Astrocyte (in vitro differentiated cells and primary cell): Measurements from ENCODE around the gene PATE4. TPM values are rescaled to one million over a fixed set of nuclear protein-coding genes. Genes with fewer than 3 reads are reported as not detected.
A peak's percentile ranks its signal among the peaks of the same experiment; 100 is the strongest.

Experiments
- DNase-seq: peaks from one replicate; pipeline ENCODE4 v3.0.0-alpha.2; 2010; ENCODE audit warnings: low read depth
- FAIRE-seq: peaks from 2 replicates; lab custom pipeline; 2011; peaks lifted over from hg19 to GRCh38; lab: Jason Lieb, UNC
- H2AFZ ChIP-seq: 2 replicates; pipeline ENCODE4 v1.6.0; 2012; ENCODE audit warnings: low read depth, low read length, inconsistent platforms
- H3K27ac ChIP-seq: 2 replicates; pipeline ENCODE4 v1.5.1; 2011; ENCODE audit warnings: low read depth, low read length, inconsistent platforms
- H3K27me3 ChIP-seq: 2 replicates; pipeline ENCODE4 v1.6.0; 2011; ENCODE audit warnings: low read length, inconsistent platforms; ENCODE audit not compliant: insufficient read depth
- H3K36me3 ChIP-seq: 2 replicates; pipeline ENCODE4 v1.5.1; 2011; ENCODE audit warnings: low read length, inconsistent platforms; ENCODE audit not compliant: insufficient read depth
- H3K4me1 ChIP-seq: 2 replicates; pipeline ENCODE4 v1.5.1; 2011; ENCODE audit warnings: low read length, inconsistent platforms; ENCODE audit not compliant: insufficient read depth
- H3K4me2 ChIP-seq: 2 replicates; pipeline ENCODE4 v1.6.0; 2012; ENCODE audit warnings: low read length, inconsistent platforms
- H3K4me3 ChIP-seq: 2 replicates; pipeline ENCODE4 v1.5.1; 2011; ENCODE audit warnings: low read depth, mild to moderate bottlenecking, low read length, inconsistent platforms; ENCODE audit not compliant: insufficient read depth
- H3K79me2 ChIP-seq: 2 replicates; pipeline ENCODE4 v1.6.0; 2012; ENCODE audit warnings: mild to moderate bottlenecking, low read length, inconsistent platforms; ENCODE audit not compliant: insufficient read depth
- H3K9ac ChIP-seq: 2 replicates; pipeline ENCODE4 v1.6.0; 2012; ENCODE audit warnings: mild to moderate bottlenecking, low read length, inconsistent platforms
- H3K9me3 ChIP-seq: 2 replicates; pipeline ENCODE4 v1.5.1; 2012; ENCODE audit warnings: low read depth, mild to moderate bottlenecking, low read length, inconsistent platforms; ENCODE audit not compliant: insufficient read depth
- H4K20me1 ChIP-seq: 2 replicates; pipeline ENCODE4 v1.6.0; 2012; ENCODE audit warnings: low read length, inconsistent platforms; ENCODE audit not compliant: insufficient read depth
- H3K27ac Mint-ChIP-seq: one replicate; pipeline ENCODE4 v1.8.0; 2021; ENCODE audit warnings: mild to moderate bottlenecking, mixed read lengths; ENCODE audit not compliant: unreplicated experiment
- H3K27me3 Mint-ChIP-seq: one replicate; pipeline ENCODE4 v1.8.0; 2021; ENCODE audit warnings: low read depth, mixed read lengths; ENCODE audit not compliant: unreplicated experiment
- H3K36me3 Mint-ChIP-seq: one replicate; pipeline ENCODE4 v1.8.0; 2021; ENCODE audit warnings: low read depth, mixed read lengths; ENCODE audit not compliant: unreplicated experiment
- H3K4me1 Mint-ChIP-seq: one replicate; pipeline ENCODE4 v1.8.0; 2021; ENCODE audit warnings: low read depth, mixed read lengths; ENCODE audit not compliant: unreplicated experiment
- H3K4me3 Mint-ChIP-seq: one replicate; pipeline ENCODE4 v1.8.0; 2021; ENCODE audit warnings: mild to moderate bottlenecking, moderate library complexity, mixed read lengths; ENCODE audit not compliant: unreplicated experiment
- H3K9me3 Mint-ChIP-seq: one replicate; pipeline ENCODE4 v1.8.0; 2021; ENCODE audit warnings: mild to moderate bottlenecking, mixed read lengths; ENCODE audit not compliant: unreplicated experiment
- CTCF ChIP-seq: IDR thresholded peaks from 2 replicates; pipeline ENCODE4 v1.5.1; 2011; ENCODE audit warnings: low read depth, mild to moderate bottlenecking, inconsistent platforms, low read length, moderate library complexity; ENCODE audit not compliant: insufficient read depth
- EZH2 ChIP-seq: IDR thresholded peaks from 2 replicates; pipeline ENCODE4 v1.6.1; 2012; ENCODE audit warnings: mild to moderate bottlenecking, low read length, inconsistent platforms; ENCODE audit not compliant: insufficient read depth
- total RNA-seq: library from RNA; stranded (reverse); gene quantifications from 2 replicates; pipeline ENCODE4 v1.2.1, GENCODE V29; 2021

PATE4 gene
- total RNA-seq, 1 donor from 2014 or later = not detected

- Histone ChIP-seq H3K4me1 (no peaks in the 10 kb centered on the region), H3K4me3 (no peak overlapping the region), H3K27me3 (no peaks in the 10 kb centered on the region), H4K20me1 (no peaks in the 10 kb centered on the region), H3K27ac (no peak overlapping the region), H3K79me2 (no peaks in the 10 kb centered on the region), H3K4me2 (no peak overlapping the region), H3K36me3 (no peaks in the 10 kb centered on the region), H2AFZ (no peak overlapping the region), H3K9me3 (peaks cover 7% of the 10 kb centered on the region), H3K9ac (no peak overlapping the region)
- no peak for TF ChIP-seq EZH2
- TF ChIP-seq CTCF = no peak
- Mint-ChIP-seq H3K36me3 (no peaks in the 10 kb centered on the region), H3K4me1 (no peaks in the 10 kb centered on the region), H3K4me3 (no peak overlapping the region), H3K27ac (no peak overlapping the region), H3K27me3 (no peaks in the 10 kb centered on the region), H3K9me3 (peaks cover 9% of the 10 kb centered on the region)
- no peak for DNase-seq
- no peak for FAIRE-seq
Measured at GRCh38 chr11:125802387-125802786, 30.7 kb upstream of the PATE4 start.

DNA sequence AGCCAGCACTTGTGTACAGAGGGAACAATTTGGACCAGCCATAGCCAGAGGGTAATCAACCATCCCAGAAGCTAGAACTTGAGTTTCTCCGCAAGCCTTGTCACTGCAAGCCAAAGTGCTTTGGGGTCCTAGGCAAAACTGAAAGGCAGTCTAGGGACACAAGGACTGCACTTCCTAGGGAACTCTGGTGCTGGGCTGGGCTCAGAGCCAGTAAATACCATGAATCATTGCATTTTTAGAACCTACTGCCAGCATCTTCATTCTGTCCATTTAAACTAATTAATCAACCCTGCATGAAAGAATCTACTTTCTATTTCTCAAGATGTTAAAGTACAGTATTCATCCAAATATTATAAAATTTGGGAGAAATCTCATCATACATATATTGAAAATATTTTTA, 25.2 kb upstream of the PATE4 start:
- no peak for FAIRE-seq
- peaks cover 2% of the 10 kb centered on the region for H3K9me3 Mint-ChIP-seq

More for the DNA sequence above, 25.2 kb upstream of the PATE4 start:
- Histone ChIP-seq H3K9me3 (peaks cover 7% of the 10 kb centered on the region), H3K79me2 (no peaks in the 10 kb centered on the region), H3K4me3 (no peak overlapping the region), H3K36me3 (no peaks in the 10 kb centered on the region), H2AFZ (no peak overlapping the region), H3K4me2 (no peak overlapping the region), H3K27ac (no peak overlapping the region), H3K9ac (no peak overlapping the region), H3K4me1 (no peaks in the 10 kb centered on the region), H4K20me1 (no peaks in the 10 kb centered on the region), H3K27me3 (no peaks in the 10 kb centered on the region)
- no peak for TF ChIP-seq EZH2
- no peak for TF ChIP-seq CTCF
- Mint-ChIP-seq H3K4me3 (no peak overlapping the region), H3K4me1 (no peaks in the 10 kb centered on the region), H3K27ac (no peak overlapping the region), H3K36me3 (no peaks in the 10 kb centered on the region), H3K27me3 (no peaks in the 10 kb centered on the region)
- peak; percentile 54 for DNase-seq
